GM21423 (cell line): ENCODE data around the gene TMEM255B.

Experiments
- ATAC-seq: cut with Tn5 transposase; IDR thresholded peaks from one replicate; pipeline ENCODE4 v1.9.1; 2021; ENCODE audit warnings: mild to moderate bottlenecking, moderate library complexity; ENCODE audit not compliant: unreplicated experiment

Gene TMEM255B

DNA sequence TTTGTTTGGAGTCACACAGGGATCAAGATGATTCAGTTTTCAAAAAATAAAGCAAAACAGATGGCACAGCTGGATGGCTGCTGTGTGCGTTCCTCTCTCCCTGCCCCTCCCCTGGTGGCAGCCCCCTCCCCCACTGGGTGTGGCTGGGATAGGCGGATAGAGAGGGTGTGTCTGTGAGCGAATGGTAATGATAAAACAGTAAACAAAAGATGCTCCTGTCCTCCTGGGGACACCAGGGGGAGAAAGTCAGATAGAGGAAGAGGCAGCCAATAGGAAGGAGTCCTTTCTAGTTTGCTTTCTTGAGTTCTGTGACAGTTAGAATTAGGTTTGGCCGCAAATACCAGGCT, 6.5 kb downstream of the TMEM255B start:
- no peak for ATAC-seq

DNA sequence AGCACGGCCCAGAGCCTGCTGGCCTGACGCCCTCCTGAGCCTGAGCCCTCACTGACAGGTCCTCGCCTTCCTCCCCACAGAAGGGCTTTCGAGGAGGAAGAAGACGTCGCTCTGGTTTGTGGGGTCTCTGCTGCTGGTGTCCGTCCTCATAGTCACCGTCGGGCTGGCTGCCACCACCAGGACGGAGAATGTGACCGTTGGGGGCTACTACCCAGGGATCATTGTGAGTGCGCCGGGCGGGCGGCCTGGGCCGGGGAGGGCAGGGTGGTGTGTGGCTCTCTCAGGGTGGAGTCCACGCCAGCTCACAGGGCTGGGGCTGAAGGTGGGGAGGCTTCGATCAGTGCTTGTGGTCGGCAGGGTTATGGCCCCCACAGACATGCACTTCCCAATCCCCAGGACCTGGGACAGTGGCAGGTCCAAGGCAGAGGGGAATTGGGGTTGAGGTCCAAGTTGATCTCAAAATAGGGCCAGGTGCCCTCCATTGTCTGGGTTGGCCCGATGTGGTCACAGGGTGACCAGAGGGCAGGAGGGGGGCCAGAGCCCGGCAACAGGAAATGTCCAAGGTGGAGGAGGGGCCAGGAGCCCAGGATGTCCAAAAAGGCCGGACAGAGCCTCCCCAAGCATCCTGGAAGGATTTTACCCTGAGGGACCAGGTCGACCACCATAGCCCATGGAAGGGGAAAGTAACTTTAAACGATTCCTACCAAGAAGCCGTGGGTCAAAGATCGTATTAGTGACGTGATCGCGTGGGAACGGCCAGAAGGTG, 7.2 kb downstream of the TMEM255B start:
- ATAC-seq = no peak

DNA sequence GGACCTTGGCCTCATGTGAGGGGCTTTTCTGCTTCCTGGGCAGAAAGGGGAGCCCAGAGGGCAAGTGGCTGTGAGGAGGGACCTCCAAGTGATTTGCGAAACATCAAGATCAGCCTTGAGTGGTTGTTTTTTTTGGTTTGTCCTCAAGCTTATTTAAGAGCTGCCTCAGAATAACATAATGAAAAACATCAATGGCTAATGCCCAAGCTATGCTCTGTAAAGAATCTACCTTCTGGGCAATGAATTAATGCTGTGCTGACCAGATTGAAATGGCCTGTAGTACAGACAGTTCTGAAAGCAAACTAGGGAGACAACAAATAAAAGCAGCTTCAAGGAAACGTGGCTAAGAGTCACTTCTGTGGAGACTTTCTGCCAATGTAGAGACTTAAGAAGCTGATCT, 8.3 kb downstream of the TMEM255B start:
- ATAC-seq = no peak

DNA sequence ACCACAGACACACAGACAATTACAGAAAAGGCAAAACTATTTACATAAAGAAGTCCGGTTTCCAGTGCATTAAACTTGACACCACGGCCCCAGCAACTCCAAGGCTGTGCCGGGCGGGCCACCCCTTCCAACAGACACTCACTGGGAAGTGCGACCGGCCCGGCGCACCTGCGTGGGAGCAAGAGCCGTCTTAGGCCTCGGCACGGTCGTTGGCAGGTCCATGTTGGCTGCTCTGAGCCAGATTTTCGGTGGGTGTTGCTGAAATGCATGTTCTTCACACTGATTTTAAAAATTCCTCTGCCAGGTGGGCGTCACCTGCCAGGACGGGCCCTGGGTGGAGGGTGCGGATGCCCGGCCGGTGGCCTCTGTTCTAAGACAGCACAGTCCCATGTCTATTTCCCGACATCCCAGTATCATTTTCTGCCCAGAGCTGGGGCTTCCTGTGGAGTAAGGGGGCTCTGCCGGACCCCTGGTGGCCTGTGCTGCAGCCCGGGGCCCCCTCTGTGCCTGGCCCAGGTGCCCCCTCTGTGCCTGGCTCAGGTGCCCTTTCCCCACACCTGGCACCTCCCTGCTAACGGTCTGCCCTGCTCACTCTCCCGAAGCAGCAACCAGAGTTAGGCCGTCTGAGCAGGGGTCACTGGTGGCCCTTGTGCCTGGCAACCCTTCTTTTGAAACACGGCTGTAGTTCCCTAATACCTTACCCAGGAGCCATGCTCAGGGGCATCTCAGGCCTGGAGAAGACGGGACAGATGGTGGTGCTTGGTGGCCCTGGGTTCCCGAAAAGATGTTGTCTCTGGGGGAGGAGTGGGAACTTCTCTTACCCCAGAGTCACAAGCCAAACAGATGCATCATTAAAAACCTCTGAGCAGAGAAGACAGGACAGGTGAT, 9.2 kb downstream of the TMEM255B start:
- ATAC-seq = no peak

DNA sequence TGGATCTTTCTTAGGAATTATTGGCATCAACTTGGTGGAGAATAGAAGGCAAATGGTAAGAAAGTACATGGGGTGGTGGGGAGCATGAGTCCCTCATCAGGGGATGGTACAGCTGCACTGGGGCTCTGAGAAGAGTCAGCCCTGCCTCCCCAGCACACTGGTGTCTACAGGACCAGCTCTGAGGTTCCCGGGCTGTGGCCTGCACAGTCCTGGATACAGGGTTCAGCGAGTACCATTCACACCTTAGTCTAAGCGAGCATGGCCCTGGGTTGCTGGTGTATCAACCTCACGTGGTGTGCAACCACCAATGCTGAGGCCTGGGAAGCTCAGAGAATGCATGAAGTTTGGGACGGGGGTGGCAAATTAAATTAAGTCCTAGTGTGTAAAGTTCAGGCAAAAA, 10.1 kb downstream of the TMEM255B start:
- no peak for ATAC-seq

DNA sequence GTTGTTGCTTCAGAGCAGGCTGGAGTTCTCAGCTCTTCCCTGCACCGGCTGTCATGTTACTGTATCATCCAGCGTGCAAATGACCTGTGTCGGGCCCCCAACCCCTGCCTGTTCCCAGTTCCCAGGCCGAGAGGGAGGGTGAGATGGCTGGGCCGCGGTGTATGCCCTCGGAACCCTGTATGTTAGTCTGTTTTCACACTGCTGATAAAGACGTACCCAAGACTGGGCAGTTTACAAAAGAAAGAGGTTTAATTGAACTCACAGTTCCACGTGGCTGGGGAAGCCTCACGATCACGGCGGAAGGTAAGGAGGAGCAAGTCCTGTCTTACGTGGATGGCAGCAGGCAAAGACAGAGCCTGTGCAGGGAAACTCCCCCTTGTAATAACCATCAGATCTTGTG, 10.9 kb downstream of the TMEM255B start:
- no peak for ATAC-seq

- no peak for ATAC-seq
Measured at GRCh38 chr13:113770441-113770840, 11.4 kb downstream of the TMEM255B start.

- ATAC-seq = no peak
Measured at GRCh38 chr13:113770937-113771336, 11.9 kb downstream of the TMEM255B start.

DNA sequence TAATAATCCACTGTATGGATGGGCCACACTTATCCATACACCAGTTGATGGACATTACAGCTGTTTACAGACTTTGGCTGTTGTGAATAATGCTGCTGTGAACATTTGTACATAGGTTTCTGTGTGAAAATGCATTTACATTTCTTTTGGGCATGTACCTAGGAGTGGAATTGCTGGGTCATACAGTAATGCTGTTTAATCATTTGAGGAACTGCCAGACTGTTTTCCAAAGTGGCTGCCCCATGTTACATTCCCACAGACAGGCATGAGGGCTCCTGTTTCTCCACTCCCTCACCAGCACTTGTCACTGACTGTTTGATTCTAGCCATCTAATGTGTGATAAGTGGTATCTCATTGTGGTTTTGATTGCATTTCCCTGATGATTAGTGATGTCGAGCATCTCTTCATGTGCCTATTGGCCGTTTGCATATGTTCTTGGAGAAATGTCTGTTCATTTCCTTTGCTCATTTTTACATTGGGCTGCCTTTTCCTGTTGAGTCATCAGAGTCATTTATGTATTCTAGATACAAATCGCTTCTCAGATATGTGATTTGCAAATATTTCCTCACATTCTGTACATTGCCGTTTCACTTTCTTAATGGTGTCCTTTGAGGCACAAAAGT, 12.8 kb downstream of the TMEM255B start:
- ATAC-seq = no peak

GRCh38 chr13:113774177-113775107, 15.4 kb downstream of the TMEM255B start:
- ATAC-seq = no peak

- ATAC-seq = no peak
Measured at GRCh38 chr13:113775451-113776145, 16.6 kb downstream of the TMEM255B start.

DNA sequence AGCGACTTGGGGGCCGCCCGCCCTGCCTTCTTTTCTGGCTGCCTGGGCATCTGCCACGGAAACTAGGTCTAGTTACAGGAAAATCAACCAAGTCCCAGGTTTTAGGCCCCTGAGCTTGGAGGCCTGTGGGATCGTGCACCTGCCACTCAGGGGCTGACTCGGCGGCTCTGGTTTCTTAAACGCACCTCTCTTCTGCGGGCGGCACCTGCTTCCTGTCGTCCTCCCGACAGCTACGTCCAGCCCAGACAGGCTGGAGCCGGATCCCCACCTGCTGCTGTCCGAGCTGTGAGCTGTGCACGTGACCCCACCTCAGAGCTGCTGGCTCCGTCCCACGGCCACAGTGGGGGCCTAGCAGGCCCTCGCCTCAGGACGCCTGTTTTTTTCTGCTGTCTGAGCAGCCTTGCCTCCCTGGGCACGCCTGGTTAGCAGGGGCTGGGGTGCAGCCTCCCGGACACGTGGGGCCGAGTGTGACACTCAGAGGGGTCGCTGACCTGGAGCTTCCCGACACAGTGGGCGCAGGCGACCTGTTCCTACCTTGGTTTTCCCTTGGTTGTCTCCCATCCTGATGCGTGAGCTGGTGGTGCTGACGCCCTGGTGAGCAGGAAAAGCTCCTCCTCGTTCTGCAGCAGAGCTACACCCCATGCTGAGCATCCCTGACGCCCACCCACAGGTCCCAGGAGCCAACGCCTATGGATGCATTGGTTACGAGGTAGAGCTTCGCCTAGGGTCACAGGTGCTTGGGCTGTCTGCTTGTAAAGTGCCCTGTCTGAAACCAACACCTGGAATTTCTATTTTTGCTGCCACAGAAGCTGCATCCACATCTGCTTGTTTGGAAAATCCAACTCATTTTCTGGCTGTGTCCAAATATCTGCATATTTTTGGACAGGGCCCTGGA, 17.5 kb downstream of the TMEM255B start:
- ATAC-seq = no peak

GRCh38 chr13:113777311-113778260, 18.6 kb downstream of the TMEM255B start:
- no peak for ATAC-seq

GRCh38 chr13:113781571-113781970, 22.5 kb downstream of the TMEM255B start:
- no peak for ATAC-seq

DNA sequence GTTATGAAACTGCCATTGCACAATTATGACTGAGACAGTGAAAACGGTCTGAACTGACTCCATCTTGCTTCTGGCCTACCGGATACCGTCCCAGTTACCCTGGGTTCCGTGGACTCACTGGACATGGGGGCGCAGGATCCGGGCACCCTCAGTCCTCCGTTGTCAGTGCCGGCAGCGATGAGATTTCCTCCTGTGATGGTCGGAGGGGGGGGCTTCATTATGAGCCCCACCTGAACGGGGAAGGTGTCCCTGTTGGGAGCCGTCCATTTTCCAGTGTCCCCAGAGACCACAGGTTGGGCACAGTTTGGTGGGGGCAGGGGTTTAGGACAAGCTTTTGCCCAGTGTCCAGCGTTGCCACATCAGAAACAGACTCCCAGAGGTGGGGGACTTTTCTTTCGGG, 23.4 kb downstream of the TMEM255B start:
- no peak for ATAC-seq

- no peak for ATAC-seq
Measured at GRCh38 chr13:113783200-113783881, 24.3 kb downstream of the TMEM255B start.

DNA sequence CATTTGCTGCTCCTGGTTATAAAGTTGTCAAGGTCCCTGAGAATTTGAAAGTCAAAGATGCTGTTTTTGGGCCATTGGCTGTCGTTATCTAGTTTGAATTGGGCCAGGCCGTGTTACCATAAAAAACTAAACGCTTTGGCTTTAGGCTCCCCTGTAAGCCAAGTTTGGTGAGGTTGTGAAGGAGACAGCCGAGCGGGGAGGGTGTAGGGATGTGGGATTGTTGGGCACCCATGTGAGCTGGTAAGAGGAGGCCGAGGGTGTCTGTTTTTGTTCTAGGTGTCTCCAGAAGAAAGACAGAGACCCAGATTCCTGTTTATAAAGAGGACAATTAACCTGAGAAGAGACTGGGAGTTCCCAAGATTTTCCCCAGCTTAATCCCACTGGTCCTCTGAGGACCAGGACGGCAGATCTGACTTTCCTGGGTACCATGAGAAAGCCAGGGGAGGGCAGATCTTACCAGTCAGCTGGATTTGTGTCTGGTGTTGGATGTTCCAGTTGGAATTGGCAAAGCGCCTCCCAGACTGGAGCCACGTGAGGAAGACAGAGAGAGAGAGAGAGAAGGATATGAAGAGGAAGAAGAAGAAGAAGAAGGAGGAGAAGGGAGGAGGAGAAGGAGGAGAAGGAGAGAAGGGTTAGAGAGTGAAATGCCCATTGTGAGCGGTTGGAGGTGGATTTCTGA, 25.1 kb downstream of the TMEM255B start:
- no peak for ATAC-seq
